Right lobe of liver (tissue), 4 donors: ENCODE data around the gene IQCB1.

Source experiments
- CTCF ChIP-seq, 4 donors: fragments of 200-600 bp in 3 of 4; fragments of 450-650 bp in 1 of 4; IDR thresholded peaks; one replicate each; pipeline versions ENCODE4 v1.5.1 to v1.8.0; 2016 to 2022; ENCODE audit warnings: antibody characterized with exemption in 4 of 4, mild to moderate bottlenecking in 2 of 4
- POLR2A ChIP-seq: fragments of 450-650 bp; IDR thresholded peaks from one replicate; pipeline ENCODE4 v1.6.1; 2017; ENCODE audit warnings: antibody characterized with exemption, mild to moderate bottlenecking
- donor health status: DM: no; HTN: no; CAD: no.
- donor health status: DM: no; HTN: no; CAD: no.
- donor health status: DM: no; HTN: yes; CAD: no.

GRCh38 chr3:121821421-121822199, 13.2 kb downstream of the IQCB1 start:
- no peak for TF ChIP-seq CTCF (IDR thresholded peaks at IDR 0.05)
- no peak for TF ChIP-seq POLR2A
